Measurements from ENCODE around the gene SFSWAP. TPM values are rescaled to one million over a fixed set of nuclear protein-coding genes. Genes with fewer than 3 reads are reported as not detected.

SFSWAP gene
- polyA plus RNA-seq, 3 donors = 7.3 to 33.0 (median 10.7) TPM

- Histone ChIP-seq H3K4me2 (replicated peaks; ENCODE audit: extremely low read depth, low read length, poor library complexity, severe bottlenecking) (no peak overlapping the region), H3K27ac (ENCODE audit: low read depth in 1 of 2, low read length in 2 of 2) (no peak overlapping the region), H3K4me1 (ENCODE audit: control insufficient read depth in 1 of 2, insufficient read depth in 2 of 2, low read length in 2 of 2) (no peaks in the 10 kb centered on the region), H2AFZ (ENCODE audit: insufficient read depth, low read depth, low read length, poor library complexity, severe bottlenecking) (no peak overlapping the region), H3K79me2 (ENCODE audit: insufficient read depth, low read length) (peaks cover 10% of the 10 kb centered on the region), H3K4me3 (replicated peaks in 1 of 3; ENCODE audit: low read depth in 2 of 3, low read length in 3 of 3) (no peak overlapping the region), H4K20me1 (ENCODE audit: insufficient read depth, low read length) (peaks cover 25% of the 10 kb centered on the region), H3K36me3 (replicated peaks in 1 of 2; ENCODE audit: control insufficient read depth in 1 of 2, insufficient read depth in 2 of 2, low read length in 2 of 2) (peaks cover 53 to 71% of the 10 kb centered on the region in 2 donors), H3K9ac (ENCODE audit: insufficient read depth, low read length, poor library complexity, severe bottlenecking) (no peak overlapping the region), H3K9me3 (replicated peaks in 1 of 2; ENCODE audit: control insufficient read depth in 1 of 2, insufficient read depth in 1 of 2, low read length in 2 of 2) (no peaks in the 10 kb centered on the region), H3K27me3 (ENCODE audit: control insufficient read depth in 2 of 2, insufficient read depth in 2 of 2, low read length in 2 of 2) (no peaks in the 10 kb centered on the region)
- Mint-ChIP-seq H3K27me3 (ENCODE audit: low read depth in 3 of 3) (peaks cover 0 to 3% (median 1%) of the 10 kb centered on the region in 3 donors), H3K4me1 (no peaks in the 10 kb centered on the region), H3K36me3 (peaks cover 52 to 80% of the 10 kb centered on the region in 2 donors), H3K9me3 (no peaks in the 10 kb centered on the region), H3K27ac (no peak overlapping the region), H3K4me3 (no peak overlapping the region)
- 97% methylated on average over 38 of the region's 46 CpGs for WGBS (ENCODE audit: insufficient coverage)
- DNase-seq = no peak
- intact Hi-C loops (cut with micrococcal nuclease) = no loop called here
- no peak for TF ChIP-seq CTCF (IDR thresholded peaks at IDR 0.05)
These were observed 129.9 kb downstream of the SFSWAP start for GRCh38 chr12:131840643-131841416.

- Histone ChIP-seq H3K27me3 (ENCODE audit: control insufficient read depth in 2 of 2, insufficient read depth in 2 of 2, low read length in 2 of 2) (no peaks in the 10 kb centered on the region), H3K9me3 (replicated peaks in 1 of 2; ENCODE audit: control insufficient read depth in 1 of 2, insufficient read depth in 1 of 2, low read length in 2 of 2) (no peaks in the 10 kb centered on the region), H3K4me3 (replicated peaks in 1 of 3; ENCODE audit: low read depth in 2 of 3, low read length in 3 of 3) (no peak overlapping the region), H3K79me2 (ENCODE audit: insufficient read depth, low read length) (peaks cover 8% of the 10 kb centered on the region), H2AFZ (ENCODE audit: insufficient read depth, low read depth, low read length, poor library complexity, severe bottlenecking) (no peak overlapping the region), H4K20me1 (ENCODE audit: insufficient read depth, low read length) (peaks cover 19% of the 10 kb centered on the region), H3K27ac (ENCODE audit: low read depth in 1 of 2, low read length in 2 of 2) (no peak overlapping the region), H3K9ac (ENCODE audit: insufficient read depth, low read length, poor library complexity, severe bottlenecking) (no peak overlapping the region), H3K4me2 (replicated peaks; ENCODE audit: extremely low read depth, low read length, poor library complexity, severe bottlenecking) (no peak overlapping the region), H3K36me3 (replicated peaks in 1 of 2; ENCODE audit: control insufficient read depth in 1 of 2, insufficient read depth in 2 of 2, low read length in 2 of 2) (peaks cover 59 to 78% of the 10 kb centered on the region in 2 donors), H3K4me1 (ENCODE audit: control insufficient read depth in 1 of 2, insufficient read depth in 2 of 2, low read length in 2 of 2) (no peaks in the 10 kb centered on the region)
- Mint-ChIP-seq H3K4me1 (no peaks in the 10 kb centered on the region), H3K27me3 (ENCODE audit: low read depth in 3 of 3) (peaks cover 0 to 3% (median 1%) of the 10 kb centered on the region in 3 donors), H3K9me3 (no peaks in the 10 kb centered on the region), H3K36me3 (peaks cover 58 to 87% of the 10 kb centered on the region in 2 donors), H3K27ac (peak overlapping the region in 1 of 7 donors; percentile 18), H3K4me3 (no peak overlapping the region)
- intact Hi-C loops (cut with micrococcal nuclease) = no loop called here
- WGBS (ENCODE audit: insufficient coverage) = 97% methylated on average over 22 of the region's 22 CpGs
- DNase-seq = no peak
- no peak for TF ChIP-seq CTCF (IDR thresholded peaks at IDR 0.05)
These were observed 130.7 kb downstream of the SFSWAP start for GRCh38 chr12:131841547-131841946.

All from CD14-positive monocyte (primary cell).